Cortex of kidney (tissue), 1 donor: ENCODE results near the gene TRAM2.

Experiments used
- DNase-seq: peaks from one replicate; lab custom pipeline; 2025; lab: John Stamatoyannopoulos, UW

The TRAM2 gene

GRCh38 chr6:52508261-52508739, 68.6 kb downstream of the TRAM2 start:
- no peak for DNase-seq

- DNase-seq: no peak
These were observed 69.2 kb downstream of the TRAM2 start for GRCh38 chr6:52507557-52508260.

- no peak for DNase-seq
These were observed 70.4 kb downstream of the TRAM2 start for GRCh38 chr6:52506476-52506875.

- DNase-seq: no peak
These were observed 71.0 kb downstream of the TRAM2 start for GRCh38 chr6:52505726-52506409.

GRCh38 chr6:52504782-52505136, 72.1 kb downstream of the TRAM2 start:
- no peak for DNase-seq

- no peak for DNase-seq
These were observed 72.7 kb downstream of the TRAM2 start for GRCh38 chr6:52503851-52504781.

GRCh38 chr6:52503323-52503747, 73.5 kb downstream of the TRAM2 start:
- DNase-seq: no peak

GRCh38 chr6:52502306-52503029, 74.4 kb downstream of the TRAM2 start:
- peak; percentile 14 for DNase-seq

- no peak for DNase-seq
These were observed 76.4 kb downstream of the TRAM2 start for GRCh38 chr6:52500238-52501129.

- no peak for DNase-seq
These were observed 77.1 kb downstream of the TRAM2 start for GRCh38 chr6:52499681-52500236.

GRCh38 chr6:52499026-52499425, 77.8 kb downstream of the TRAM2 start:
- DNase-seq: no peak

GRCh38 chr6:52498538-52499017, 78.3 kb downstream of the TRAM2 start:
- DNase-seq: no peak

GRCh38 chr6:52497652-52498408, 79.0 kb downstream of the TRAM2 start:
- DNase-seq: no peak

GRCh38 chr6:52496631-52497030, 80.2 kb downstream of the TRAM2 start:
- DNase-seq: no peak

- no peak for DNase-seq
These were observed 80.9 kb downstream of the TRAM2 start for GRCh38 chr6:52495922-52496321.

GRCh38 chr6:52494298-52495072, 82.4 kb downstream of the TRAM2 start:
- no peak for DNase-seq

GRCh38 chr6:52493669-52494068, 83.2 kb downstream of the TRAM2 start:
- DNase-seq: no peak

GRCh38 chr6:52491203-52492069, 85.4 kb downstream of the TRAM2 start:
- no peak for DNase-seq
